Trophoblast cell (in vitro differentiated cells and primary cell): ENCODE measurements around the gene RLBP1.

Source experiments
- DNase-seq, 2 donors: peaks; one replicate each; pipeline ENCODE4 v3.0.0-alpha.2; 2016
- H2AFZ ChIP-seq: 2 replicates; pipeline ENCODE4 v1.6.1; 2013; ENCODE audit warnings: low read length, moderate library complexity, mild to moderate bottlenecking; ENCODE audit not compliant: insufficient read depth, poor library complexity
- H2AK5ac ChIP-seq: 2 replicates; pipeline ENCODE4 v1.6.1; 2013; ENCODE audit warnings: mild to moderate bottlenecking, low read length
- H2BK120ac ChIP-seq: 2 replicates; pipeline ENCODE4 v1.6.1; 2013; ENCODE audit warnings: low read length, mild to moderate bottlenecking, moderate library complexity; ENCODE audit not compliant: insufficient read depth, poor library complexity
- H2BK12ac ChIP-seq: 2 replicates; pipeline ENCODE4 v1.6.1; 2013; ENCODE audit warnings: mild to moderate bottlenecking, low read length, moderate library complexity
- H2BK5ac ChIP-seq: 2 replicates; pipeline ENCODE4 v1.6.1; 2013; ENCODE audit warnings: low read length, low read depth, moderate library complexity, mild to moderate bottlenecking; ENCODE audit not compliant: poor library complexity
- H3K14ac ChIP-seq: 2 replicates; pipeline ENCODE4 v1.6.1; 2013; ENCODE audit warnings: mild to moderate bottlenecking, low read length
- H3K18ac ChIP-seq: 2 replicates; pipeline ENCODE4 v1.6.1; 2013; ENCODE audit warnings: mild to moderate bottlenecking, low read length
- H3K23ac ChIP-seq: 2 replicates; pipeline ENCODE4 v1.6.1; 2013; ENCODE audit warnings: low read length
- H3K27ac ChIP-seq: 2 replicates; pipeline ENCODE4 v1.5.1; 2013; ENCODE audit warnings: low read depth, mild to moderate bottlenecking, inconsistent platforms, low read length, moderate library complexity
- H3K27me3 ChIP-seq: 2 replicates; pipeline ENCODE4 v1.6.1; 2013; ENCODE audit warnings: inconsistent platforms, mild to moderate bottlenecking, low read length, moderate library complexity; ENCODE audit not compliant: insufficient read depth
- H3K36me3 ChIP-seq, 2 experiments: 1 replicate in 1 of 2; 2 replicates in 1 of 2; pipeline ENCODE4 v1.6.1; 2013; ENCODE audit warnings: low read length in 2 of 2, mild to moderate bottlenecking in 2 of 2, moderate library complexity in 1 of 2; ENCODE audit not compliant: insufficient read depth in 2 of 2, control insufficient read depth in 1 of 2
- H3K4ac ChIP-seq: 2 replicates; pipeline ENCODE4 v1.6.1; 2013; ENCODE audit warnings: low read depth, mild to moderate bottlenecking, low read length, moderate library complexity
- H3K4me1 ChIP-seq, 2 experiments: 1 replicate in 1 of 2; 2 replicates in 1 of 2; pipeline ENCODE4 v1.6.1; 2013; ENCODE audit warnings: low read length in 2 of 2, mild to moderate bottlenecking in 2 of 2, moderate library complexity in 1 of 2; ENCODE audit not compliant: insufficient read depth in 2 of 2, control insufficient read depth in 1 of 2
- H3K4me2 ChIP-seq: 2 replicates; pipeline ENCODE4 v1.6.1; 2013; ENCODE audit warnings: inconsistent platforms, mild to moderate bottlenecking, low read length, moderate library complexity
- H3K4me3 ChIP-seq: 2 replicates; pipeline ENCODE4 v1.5.1; 2013; ENCODE audit warnings: mild to moderate bottlenecking, low read depth, low read length, inconsistent platforms
- H3K79me1 ChIP-seq: one replicate; pipeline ENCODE4 v1.6.1; 2013; ENCODE audit warnings: low read length
- H3K79me2 ChIP-seq: 2 replicates; pipeline ENCODE4 v1.6.1; 2013; ENCODE audit warnings: low read length, mild to moderate bottlenecking; ENCODE audit not compliant: control insufficient read depth, insufficient read depth, poor library complexity
- H3K9ac ChIP-seq: 2 replicates; pipeline ENCODE4 v1.6.1; 2013; ENCODE audit warnings: mild to moderate bottlenecking, low read length
- H3K9me3 ChIP-seq: 2 replicates; pipeline ENCODE4 v1.6.1; 2013; ENCODE audit warnings: low read depth, mild to moderate bottlenecking, control low read depth, inconsistent platforms, low read length; ENCODE audit not compliant: insufficient read depth
- H4K12ac ChIP-seq: 2 replicates; pipeline ENCODE4 v1.6.1; 2013; ENCODE audit warnings: low read depth, mild to moderate bottlenecking, low read length, moderate library complexity
- H4K8ac ChIP-seq: 2 replicates; pipeline ENCODE4 v1.6.1; 2013; ENCODE audit warnings: low read depth, mild to moderate bottlenecking, low read length, moderate library complexity
- H4K91ac ChIP-seq: one replicate; pipeline ENCODE4 v1.6.1; 2013; ENCODE audit warnings: low read depth, mild to moderate bottlenecking, low read length, moderate library complexity
- WGBS: extraction: QIAGEN DNeasy Blood & Tissue Kit; methylation state at CpG from one replicate; pipeline ENCODE4 v1.1.7; 2013; ENCODE audit warnings: missing lambda C conversion rate; ENCODE audit not compliant: insufficient read length, insufficient coverage; ENCODE audit errors: extremely low coverage; 5-methylcytosine and 5-hydroxymethylcytosine counted together

Gene RLBP1

DNA sequence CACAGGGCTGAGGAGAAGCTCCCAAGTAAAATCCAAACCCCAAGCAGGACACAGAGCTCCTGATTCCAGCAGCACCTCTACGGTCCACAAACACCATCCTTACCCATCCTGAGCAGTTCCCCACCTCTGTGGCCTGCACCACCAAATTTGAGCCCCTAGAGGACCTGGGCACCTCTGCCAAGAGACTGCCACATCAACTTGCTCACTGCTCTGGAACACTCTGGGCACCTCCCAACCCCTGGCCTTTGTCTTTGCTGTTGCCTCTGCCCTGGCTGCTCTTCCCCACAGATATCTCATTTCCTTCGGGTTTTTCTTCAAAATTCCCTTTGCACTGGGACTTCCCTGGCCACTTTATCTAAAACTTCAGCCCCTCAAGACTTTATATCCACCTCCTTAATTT lies 5.8 kb downstream of the RLBP1 start:
- WGBS = no CpG with 5 or more reads among the region's 2 CpGs
- H2BK12ac ChIP-seq = no peak overlapping the region
- no peaks in the 10 kb centered on the region for H3K36me3 ChIP-seq

DNA sequence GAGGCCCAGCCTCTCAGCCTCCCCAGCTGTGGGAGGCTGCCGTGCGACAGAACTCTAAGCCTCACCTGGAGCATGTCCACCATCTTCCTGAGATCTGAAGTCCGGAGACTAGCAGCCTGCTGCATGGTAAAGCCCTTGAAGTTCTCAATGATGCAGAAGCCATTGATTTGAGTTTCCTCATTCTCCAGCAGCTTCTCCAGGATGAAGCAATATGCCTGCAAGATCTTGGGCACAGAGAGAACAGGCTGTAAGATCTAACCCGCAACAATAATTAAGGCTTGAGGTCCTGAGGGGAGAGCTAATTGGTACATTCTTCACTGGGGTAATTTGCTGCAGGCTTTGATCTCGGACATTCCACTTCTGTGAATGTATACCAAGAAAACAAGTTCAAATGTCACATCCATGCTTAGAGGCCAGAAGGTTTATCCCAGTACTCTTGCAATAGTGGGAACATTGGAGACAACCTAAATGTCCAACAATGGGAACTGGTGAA lies 9.7 kb downstream of the RLBP1 start:
- Histone ChIP-seq H2BK5ac (no peak overlapping the region), H3K79me1 (no peaks in the 10 kb centered on the region), H2AFZ (no peak overlapping the region), H3K4ac (no peak overlapping the region), H2BK120ac (no peak overlapping the region), H3K36me3 (no peaks in the 10 kb centered on the region), H2AK5ac (no peak overlapping the region), H3K9me3 (no peaks in the 10 kb centered on the region), H3K27me3 (no peaks in the 10 kb centered on the region), H3K4me3 (no peak overlapping the region), H3K18ac (no peak overlapping the region), H3K9ac (no peak overlapping the region), H3K79me2 (no peaks in the 10 kb centered on the region), H4K8ac (no peak overlapping the region), H4K12ac (no peak overlapping the region), H2BK12ac (no peak overlapping the region), H3K14ac (no peak overlapping the region), H4K91ac (no peak overlapping the region), H3K23ac (no peak overlapping the region), H3K4me2 (no peak overlapping the region), H3K4me1 (peaks cover 0 to 6% of the 10 kb centered on the region in 2 experiments), H3K27ac (peak overlapping the region; percentile 13)
- peak; percentile 20 to 25 for DNase-seq
- WGBS = no CpG with 5 or more reads among the region's 5 CpGs

More for the DNA sequence above, 5.8 kb downstream of the RLBP1 start:
- Histone ChIP-seq H3K14ac (no peak overlapping the region), H3K4ac (no peak overlapping the region), H3K4me2 (no peak overlapping the region), H2BK120ac (no peak overlapping the region), H3K79me2 (no peaks in the 10 kb centered on the region), H3K18ac (no peak overlapping the region), H3K27me3 (no peaks in the 10 kb centered on the region), H4K12ac (no peak overlapping the region), H3K4me3 (no peak overlapping the region), H4K8ac (no peak overlapping the region), H4K91ac (peak overlapping the region; percentile 40), H2BK5ac (no peak overlapping the region), H3K79me1 (no peaks in the 10 kb centered on the region), H3K27ac (no peak overlapping the region), H2AK5ac (no peak overlapping the region), H3K9ac (no peak overlapping the region), H3K23ac (no peak overlapping the region), H2AFZ (no peak overlapping the region), H3K4me1 (peaks cover 0 to 6% of the 10 kb centered on the region in 2 experiments), H3K9me3 (peaks cover 2% of the 10 kb centered on the region)
- DNase-seq = no peak

DNA sequence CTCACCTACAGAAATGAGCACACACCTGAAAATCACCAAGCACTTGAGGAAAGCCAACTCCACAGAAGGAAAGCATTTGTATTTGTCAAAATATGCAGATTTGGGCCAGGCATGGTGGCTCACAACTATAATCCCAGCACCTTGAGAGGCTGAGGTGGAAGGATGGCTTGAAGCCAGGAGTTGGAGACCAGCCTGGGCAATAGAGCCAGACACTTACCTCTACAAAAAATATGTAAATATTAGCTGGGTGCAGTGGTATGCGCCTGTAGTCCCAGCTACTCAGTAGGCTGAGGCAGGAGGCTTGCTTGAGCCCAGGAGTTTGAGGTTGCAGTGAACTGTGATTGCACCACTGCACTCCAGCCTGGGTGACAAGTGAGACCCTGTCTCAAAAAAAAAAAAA lies 12.3 kb downstream of the RLBP1 start:
- H3K79me1 ChIP-seq = no peaks in the 10 kb centered on the region
- no peak overlapping the region for H2AK5ac ChIP-seq
- H3K23ac ChIP-seq = no peak overlapping the region
- no peak overlapping the region for H2BK5ac ChIP-seq
- no peak overlapping the region for H3K18ac ChIP-seq
- H4K8ac ChIP-seq = no peak overlapping the region
- no peak overlapping the region for H3K14ac ChIP-seq
- H3K4me2 ChIP-seq = no peak overlapping the region
- H3K9me3 ChIP-seq = no peaks in the 10 kb centered on the region
- DNase-seq = no peak
- no peak overlapping the region for H2AFZ ChIP-seq
- no peak overlapping the region for H3K4ac ChIP-seq
- no peaks in the 10 kb centered on the region for H3K79me2 ChIP-seq
- H2BK120ac ChIP-seq = no peak overlapping the region
- WGBS = no CpG with 5 or more reads among the region's 1 CpG
- no peak overlapping the region for H4K91ac ChIP-seq
- no peak overlapping the region for H3K9ac ChIP-seq
- H4K12ac ChIP-seq = no peak overlapping the region
- H3K4me3 ChIP-seq = no peak overlapping the region
- H3K27ac ChIP-seq = no peak overlapping the region
- H2BK12ac ChIP-seq = no peak overlapping the region
- H3K36me3 ChIP-seq = no peaks in the 10 kb centered on the region
- no peaks in the 10 kb centered on the region for H3K27me3 ChIP-seq
- H3K4me1 ChIP-seq = peaks cover 0 to 4% of the 10 kb centered on the region in 2 experiments

DNA sequence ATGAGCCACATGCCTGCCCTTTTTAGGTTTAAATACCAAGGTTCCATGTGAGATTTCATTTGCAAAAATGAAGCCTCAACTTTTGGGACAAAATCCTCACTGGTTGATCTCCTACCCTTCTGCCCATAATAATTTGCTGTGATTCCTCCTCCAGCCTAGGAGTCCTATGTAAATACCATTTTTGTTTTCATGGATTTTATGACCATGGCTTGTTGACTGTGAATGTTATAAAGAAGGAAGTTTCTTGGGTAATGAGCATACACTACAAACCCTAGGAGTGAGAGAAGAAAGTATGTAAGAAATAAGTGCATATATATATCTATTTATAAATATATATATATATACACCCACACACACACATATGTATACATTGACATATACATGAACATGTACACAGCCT lies 13.1 kb downstream of the RLBP1 start:
- H2BK120ac ChIP-seq = no peak overlapping the region
- H3K27ac ChIP-seq = no peak overlapping the region
- H3K23ac ChIP-seq = no peak overlapping the region
- H2BK12ac ChIP-seq = no peak overlapping the region
- no peaks in the 10 kb centered on the region for H3K79me1 ChIP-seq
- H3K4me2 ChIP-seq = no peak overlapping the region
- no peaks in the 10 kb centered on the region for H3K36me3 ChIP-seq
- H3K27me3 ChIP-seq = no peaks in the 10 kb centered on the region
- no peak overlapping the region for H3K4ac ChIP-seq
- H3K4me1 ChIP-seq = peaks cover 0 to 4% of the 10 kb centered on the region in 2 experiments
- H4K91ac ChIP-seq = no peak overlapping the region
- DNase-seq = no peak
- no peak overlapping the region for H3K4me3 ChIP-seq
- no peak overlapping the region for H3K14ac ChIP-seq
- no peak overlapping the region for H4K12ac ChIP-seq
- H3K79me2 ChIP-seq = no peaks in the 10 kb centered on the region
- H3K9me3 ChIP-seq = no peaks in the 10 kb centered on the region
- no peak overlapping the region for H2AFZ ChIP-seq
- no peak overlapping the region for H3K18ac ChIP-seq
- H2AK5ac ChIP-seq = no peak overlapping the region
- no peak overlapping the region for H4K8ac ChIP-seq
- no peak overlapping the region for H3K9ac ChIP-seq
- H2BK5ac ChIP-seq = no peak overlapping the region
